Middle frontal gyrus (tissue), 1 donor: ENCODE measurements around the gene MAN1C1.

ENCODE experiments used
- DNase-seq: peaks from one replicate; pipeline ENCODE4 v3.0.0-alpha.2; 2015; ENCODE audit warnings: low spot score; ENCODE audit errors: extremely low spot score

MAN1C1 gene

GRCh38 chr1:25677193-25677773 is 60.7 kb downstream of the MAN1C1 start:
- no peak for DNase-seq

DNA sequence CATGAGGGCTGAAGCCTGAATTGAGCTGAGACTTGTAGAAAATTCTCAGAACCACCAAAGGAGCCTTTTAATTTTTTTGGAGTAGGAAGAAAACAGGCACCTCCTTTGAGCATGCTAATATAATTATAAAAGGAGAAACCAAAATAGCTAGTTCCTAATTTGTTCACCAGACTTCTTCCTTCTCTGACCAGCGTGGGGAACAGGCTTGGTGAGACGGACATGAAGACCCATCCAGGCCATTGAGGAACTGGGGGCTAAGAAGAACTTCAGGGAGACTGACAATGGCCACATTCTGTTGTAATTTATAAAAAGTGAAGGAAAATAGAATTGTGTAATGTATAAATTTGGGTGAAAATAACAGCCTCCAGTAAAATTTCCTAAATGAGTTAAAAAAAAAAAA is 62.6 kb downstream of the MAN1C1 start:
- no peak for DNase-seq

DNA sequence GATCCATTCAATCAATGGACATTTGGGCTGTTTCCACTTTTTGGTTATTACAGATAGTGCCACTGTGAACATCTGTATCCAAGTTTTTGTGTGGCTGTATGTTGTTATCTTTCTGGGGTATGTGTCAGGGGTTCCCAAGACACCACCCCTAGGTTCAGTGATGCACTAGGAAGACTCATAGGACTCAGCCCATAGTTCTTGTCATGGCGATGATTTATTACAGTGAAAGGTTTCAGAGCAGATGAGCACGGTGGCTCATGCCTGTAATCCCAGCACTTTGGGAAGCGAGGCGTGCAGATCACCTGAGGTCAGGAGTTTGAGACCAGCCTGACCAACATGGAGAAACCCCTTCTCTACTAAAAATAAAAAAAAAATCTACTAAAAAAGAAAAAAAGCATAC is 64.1 kb downstream of the MAN1C1 start:
- no peak for DNase-seq

- DNase-seq = no peak
These were observed 65.5 kb downstream of the MAN1C1 start for GRCh38 chr1:25682059-25682601.

DNA sequence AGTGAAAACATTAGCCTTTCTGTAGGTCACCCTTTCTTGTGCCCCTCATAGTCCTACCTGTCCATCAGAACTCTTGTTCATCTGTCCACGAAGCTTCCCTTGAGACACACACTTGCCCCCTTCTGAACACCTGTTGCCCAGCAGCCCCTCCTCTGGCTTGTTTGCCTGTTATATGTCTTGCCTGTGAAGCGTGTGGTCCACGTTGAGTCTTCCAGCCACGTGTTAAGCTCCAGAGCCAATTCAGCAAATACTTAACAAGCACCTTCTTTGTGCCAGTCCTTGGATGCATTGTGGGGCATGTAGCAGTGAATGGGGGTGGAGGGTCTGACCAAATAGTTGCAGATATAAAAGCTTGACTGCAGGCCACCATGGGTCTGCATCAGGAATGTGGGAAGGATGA is 66.6 kb downstream of the MAN1C1 start:
- no peak for DNase-seq

GRCh38 chr1:25683731-25684130 is 67.1 kb downstream of the MAN1C1 start:
- no peak for DNase-seq

DNA sequence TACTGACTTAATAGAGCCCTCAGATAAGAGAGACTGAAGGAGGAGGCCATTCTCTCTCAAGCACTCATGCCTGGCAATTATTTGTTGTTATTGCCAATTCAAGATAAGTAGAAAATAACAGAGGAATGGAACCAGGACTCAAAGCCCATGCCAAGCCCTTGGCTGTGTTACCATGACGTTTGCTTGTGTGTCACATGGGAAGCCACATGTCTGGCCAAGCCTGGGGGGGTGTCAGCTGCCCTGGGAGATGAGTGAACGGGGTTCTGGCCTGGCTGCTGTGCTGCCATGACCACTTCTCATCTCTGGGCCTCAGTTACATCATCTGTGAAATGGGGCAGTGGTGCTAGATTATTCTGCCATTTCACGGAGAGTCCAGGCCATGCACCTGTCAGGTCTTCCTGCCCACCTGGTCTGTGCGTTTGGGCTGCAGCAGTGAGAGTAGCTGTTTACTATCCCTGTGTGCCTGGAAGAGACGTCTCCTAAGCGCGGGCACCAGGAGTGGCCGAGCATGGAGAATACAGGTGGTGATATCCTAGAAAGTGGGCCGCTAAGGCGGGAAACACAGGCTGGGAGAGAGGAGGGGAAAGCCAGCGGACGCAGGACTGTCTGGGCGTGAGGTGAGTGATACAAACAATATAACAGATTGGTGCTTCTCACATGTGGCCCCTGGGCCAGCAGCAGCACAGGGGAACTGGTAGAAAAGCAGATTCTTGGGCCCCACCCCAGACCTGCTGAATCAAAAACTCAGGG is 67.8 kb downstream of the MAN1C1 start:
- DNase-seq = no peak

DNA sequence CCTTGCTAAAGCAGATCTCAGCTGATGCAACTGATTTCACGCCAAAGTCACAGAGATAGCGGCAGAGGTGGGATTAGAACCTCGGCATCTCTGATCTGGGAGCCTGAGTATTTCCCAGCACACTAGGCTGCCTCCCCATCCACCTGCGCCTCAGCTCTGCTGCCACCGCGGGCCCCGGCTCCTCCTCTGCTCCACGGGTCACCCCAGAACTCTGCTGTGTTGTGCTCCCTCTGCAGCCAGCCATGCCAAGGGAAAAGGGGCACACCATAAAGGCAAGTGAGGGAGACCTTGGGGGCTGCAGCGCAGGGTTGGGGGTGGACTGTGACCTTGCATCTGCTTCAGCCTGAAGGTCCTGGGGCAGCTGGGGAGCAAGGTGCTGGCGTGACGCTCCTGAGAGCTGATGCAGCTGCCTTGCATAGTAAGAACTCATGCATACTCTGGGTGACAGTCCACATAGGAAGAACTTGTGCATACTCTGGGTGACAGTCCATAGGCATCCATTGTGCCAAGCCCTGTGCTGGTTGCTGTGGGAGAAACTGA is 68.7 kb downstream of the MAN1C1 start:
- no peak for DNase-seq

DNA sequence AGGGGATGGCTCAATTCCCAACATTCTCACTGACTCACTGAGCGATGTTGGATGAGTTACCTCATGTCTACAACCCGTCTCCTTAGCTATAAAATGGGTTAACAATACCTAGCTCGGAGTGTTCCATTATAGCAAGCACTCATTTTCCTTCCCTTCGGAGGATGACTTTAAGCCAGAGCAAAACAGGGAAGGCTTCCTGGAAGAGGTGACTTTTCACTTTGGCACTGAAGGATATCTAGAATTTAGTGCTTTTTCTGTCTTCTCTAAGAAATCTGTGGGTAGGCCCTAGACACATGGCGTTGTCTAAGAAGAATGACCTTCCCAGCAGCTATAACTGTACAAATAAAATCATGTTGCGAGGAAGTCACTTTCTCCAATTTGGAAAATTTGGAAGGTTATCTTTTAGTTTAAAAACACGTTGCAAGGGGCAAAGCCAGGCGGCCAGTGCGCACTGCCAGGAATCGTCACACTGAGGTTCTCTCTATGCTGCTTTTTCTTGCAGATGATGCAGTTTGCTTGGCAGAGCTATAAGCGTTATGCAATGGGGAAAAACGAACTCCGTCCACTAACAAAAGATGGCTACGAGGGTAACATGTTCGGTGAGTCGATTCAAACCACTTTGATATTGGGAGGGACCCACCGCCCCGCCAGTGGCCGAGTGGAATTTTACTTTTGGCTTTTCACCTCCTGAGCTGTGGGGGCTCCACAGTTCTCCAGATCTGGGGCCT is 69.5 kb downstream of the MAN1C1 start:
- no peak for DNase-seq

DNA sequence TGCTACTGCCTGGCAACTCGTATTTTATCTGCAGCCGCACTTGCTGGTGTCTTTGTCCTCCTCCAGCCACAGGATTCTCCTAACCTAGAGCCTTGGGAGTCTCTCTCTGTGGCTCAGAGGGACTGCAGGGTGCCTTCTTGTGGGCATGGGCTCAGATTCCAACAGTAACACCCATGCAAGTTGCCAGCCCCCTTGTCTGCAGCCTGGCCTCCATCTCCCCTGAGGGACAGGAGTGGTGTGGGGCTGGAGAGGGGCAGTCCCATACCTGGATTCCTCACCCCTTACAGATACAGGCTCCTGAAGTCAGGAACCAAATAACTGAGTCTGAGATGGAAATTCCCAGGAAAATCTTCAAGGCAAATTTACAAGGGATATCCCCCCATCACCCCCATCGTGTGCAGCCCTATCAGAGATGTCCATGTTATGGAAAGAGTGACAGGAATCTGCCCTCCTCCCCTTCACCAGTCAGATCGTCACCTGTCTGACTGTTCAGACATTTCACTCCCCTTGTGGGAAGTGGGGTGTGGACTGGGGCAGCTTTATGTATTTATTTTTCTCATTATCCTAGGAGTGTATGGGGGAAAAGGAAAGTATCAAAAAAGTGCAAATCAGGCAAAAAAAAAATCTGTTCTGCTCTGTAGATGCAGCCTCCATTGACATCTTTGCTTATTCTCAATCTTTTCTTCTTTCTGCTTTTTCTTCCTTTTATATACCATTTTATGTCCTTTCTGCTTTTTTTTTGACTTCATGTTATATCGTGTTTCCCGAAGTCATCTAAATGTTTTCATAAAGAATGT is 70.8 kb downstream of the MAN1C1 start:
- DNase-seq = no peak

DNA sequence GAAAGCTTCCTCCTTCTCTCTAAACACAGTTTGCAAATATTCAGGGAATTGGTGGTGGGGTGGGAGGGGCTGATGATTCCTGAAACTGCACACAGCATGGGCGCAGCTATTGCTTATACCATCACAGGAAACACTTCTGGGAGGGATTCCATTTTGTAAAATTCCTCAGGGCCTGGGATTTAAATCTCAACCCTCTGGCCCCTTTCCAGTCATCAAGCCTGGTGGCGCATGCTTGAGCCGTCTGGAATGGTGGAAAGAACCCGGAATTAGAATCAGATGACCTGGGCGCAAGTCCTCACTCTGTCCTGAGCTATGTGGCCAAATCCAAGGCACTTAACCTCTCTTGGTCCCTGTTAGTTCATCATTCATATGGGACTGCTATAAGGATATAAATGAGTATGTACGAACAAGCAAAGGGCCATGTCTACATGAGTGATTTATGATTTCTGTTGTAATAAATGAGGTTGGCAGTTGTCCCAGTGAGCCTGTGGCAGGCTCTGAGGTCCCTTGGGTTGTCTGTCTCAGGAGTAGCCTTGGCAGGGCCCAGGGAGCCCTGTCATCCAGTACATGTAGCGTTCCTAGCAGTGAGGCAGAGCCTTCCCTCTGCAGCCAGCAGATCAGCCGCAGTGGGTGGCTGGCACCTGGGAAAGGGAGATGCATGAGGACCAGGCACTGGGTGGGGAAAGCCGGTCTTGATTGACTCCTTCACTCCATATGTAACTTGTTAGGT is 72.0 kb downstream of the MAN1C1 start:
- DNase-seq = no peak

- DNase-seq = no peak
These were observed 73.2 kb downstream of the MAN1C1 start for GRCh38 chr1:25689686-25690381.

DNA sequence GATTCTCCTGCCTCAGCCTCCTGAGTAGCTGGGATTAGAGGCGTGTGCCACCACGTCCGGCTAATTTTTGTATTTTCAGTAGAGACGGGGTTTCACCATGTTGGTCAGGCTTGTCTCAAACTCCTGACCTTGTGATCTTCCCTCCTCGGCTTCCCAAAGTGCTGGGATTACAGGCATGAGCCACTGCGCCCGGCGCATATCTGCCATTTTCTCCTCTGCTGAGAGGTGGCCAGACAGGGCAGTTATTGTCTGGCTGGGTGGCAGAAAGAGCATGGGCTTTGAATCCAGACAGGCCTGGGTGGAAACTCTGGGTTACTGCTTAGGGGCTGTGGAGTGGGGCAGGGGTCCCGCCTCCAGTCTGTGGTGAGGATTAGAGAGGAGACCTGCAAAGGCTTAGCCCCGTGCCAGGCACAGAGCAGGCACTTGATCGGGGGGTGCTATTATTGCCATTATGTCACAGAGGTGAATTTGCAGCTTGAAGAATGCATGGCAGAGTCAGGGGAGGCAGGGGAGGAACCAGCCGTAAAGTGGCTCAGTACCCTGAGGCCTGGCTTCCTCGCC is 73.9 kb downstream of the MAN1C1 start:
- no peak for DNase-seq

GRCh38 chr1:25691211-25691610 is 74.6 kb downstream of the MAN1C1 start:
- DNase-seq = no peak

DNA sequence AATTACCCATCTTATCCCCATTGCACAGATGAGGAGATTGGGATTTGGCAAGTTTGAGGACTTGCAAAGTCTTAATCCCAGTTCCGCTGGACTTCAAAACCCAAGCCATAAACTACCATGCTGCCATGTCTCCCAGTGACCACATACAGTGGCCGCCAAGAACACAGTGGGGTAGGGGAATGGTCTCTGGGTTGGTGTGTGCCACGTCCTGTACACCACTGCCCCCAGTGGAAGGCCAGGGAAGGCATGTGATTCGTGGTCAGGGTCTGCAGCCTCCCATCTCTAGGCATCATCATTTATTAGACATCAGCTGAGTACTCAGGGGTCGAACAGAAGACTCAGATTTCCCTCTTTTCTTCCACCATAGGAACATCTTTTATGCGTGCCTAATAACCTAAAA is 76.0 kb downstream of the MAN1C1 start:
- no peak for DNase-seq

DNA sequence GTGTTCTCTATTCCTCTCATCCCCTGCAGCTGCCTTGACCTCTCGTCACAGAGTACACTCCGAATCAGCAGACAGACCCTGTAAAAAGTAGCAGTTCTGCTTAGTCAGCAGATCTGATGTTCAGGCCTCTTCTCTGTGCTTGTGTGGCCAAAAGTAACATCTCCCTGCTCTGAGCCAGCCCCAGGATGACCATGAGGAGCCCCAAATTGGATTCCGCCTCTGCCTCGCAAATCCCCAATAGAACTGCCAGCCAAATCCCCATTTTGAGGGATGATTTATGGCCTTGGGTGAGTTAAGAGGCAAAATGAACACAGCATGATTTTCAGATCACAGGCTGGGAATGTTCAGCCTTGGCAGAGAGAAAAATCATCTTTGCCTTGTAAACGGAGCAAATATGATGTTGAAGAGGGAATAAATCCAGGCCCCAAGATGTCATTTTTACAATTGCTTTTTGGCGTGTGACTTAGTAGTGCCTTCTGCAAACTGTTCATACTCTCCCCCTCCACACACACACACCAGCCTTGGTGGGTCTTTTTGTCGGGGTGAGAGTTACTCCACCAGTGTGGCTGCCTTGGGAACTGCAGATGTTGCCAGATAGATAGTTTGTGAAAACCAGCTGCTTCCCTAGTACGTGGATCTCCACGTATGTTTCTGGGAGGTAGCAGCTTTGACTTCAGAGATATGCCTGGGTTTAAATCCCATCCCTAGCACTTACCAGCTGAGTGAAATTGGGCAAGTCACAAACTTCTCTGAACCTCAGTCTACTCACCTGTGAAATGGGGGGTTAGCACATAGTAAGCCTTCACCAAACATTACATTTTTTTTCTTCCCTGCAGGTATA is 77.8 kb downstream of the MAN1C1 start:
- DNase-seq = no peak

- DNase-seq = no peak
These were observed 78.6 kb downstream of the MAN1C1 start for GRCh38 chr1:25695090-25695770.

DNA sequence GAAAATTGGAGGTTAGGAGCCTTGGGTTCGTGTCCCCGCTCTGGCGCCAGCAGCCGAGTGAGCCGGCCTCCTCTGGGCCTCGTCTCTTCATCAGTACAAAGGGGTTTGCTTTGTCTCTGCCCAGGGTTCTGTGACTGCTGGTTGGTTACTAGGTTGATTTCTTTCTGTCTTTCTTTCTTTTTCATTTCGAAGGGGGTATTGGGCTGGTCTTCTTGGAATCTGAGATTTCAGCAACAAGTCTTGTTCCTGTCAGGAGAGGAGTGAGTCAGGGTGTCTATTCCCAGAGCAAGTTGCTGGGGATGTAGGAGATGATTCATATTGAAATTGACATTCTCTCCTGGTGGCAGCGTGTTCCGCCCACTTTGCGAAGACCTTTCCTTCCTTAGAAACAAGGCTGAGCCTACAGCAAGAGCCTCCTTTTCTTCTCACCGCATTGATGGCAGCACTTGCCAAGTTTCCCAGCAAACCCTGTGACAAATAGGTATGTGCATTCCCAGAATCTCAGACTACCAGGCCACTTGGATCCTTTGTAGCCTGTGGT is 79.2 kb downstream of the MAN1C1 start:
- DNase-seq = peak; percentile 39
